Adrenal gland (tissue), 5 donors: Measurements from ENCODE around the gene EFCAB12.

ENCODE experiments used
- CTCF ChIP-seq, 6 experiments: fragments of 450-650 bp in 4 of 6; fragments of 200-600 bp in 2 of 6; sonication (generic) in 1 of 6; IDR thresholded peaks; 1 replicate in 5 of 6; 2 replicates in 1 of 6; pipeline versions ENCODE4 v1.5.1 to v1.8.0; 2016 to 2021; ENCODE audit warnings: antibody characterized with exemption in 6 of 6, mild to moderate bottlenecking in 2 of 6, moderate library complexity in 1 of 6
- POLR2A ChIP-seq, 2 donors: fragments of 450-650 bp; IDR thresholded peaks; one replicate each; pipeline ENCODE4 v1.6.1; 2017; ENCODE audit warnings: antibody characterized with exemption in 2 of 2, mild to moderate bottlenecking in 2 of 2, moderate library complexity in 1 of 2
- donor health status: DM: no; HTN: no; CAD: no.

- no peak for TF ChIP-seq CTCF (IDR thresholded peaks at IDR 0.05)
- no peak for TF ChIP-seq POLR2A (IDR thresholded peaks at IDR 0.05)
Measured at GRCh38 chr3:129358772-129359371, 69.6 kb downstream of the EFCAB12 start.
